ENCODE data around the gene LSAMP. TPM values are rescaled to one million over a fixed set of nuclear protein-coding genes. Genes with fewer than 3 reads are reported as not detected.

LSAMP gene
- total RNA-seq, 1 experiment from 2014 or later: 3.1 TPM

GRCh38 chr3:116367761-116368395 lies 77.4 kb downstream of the LSAMP start:
- Histone ChIP-seq H3K36me3 (ENCODE audit: control insufficient read depth, insufficient read depth, low read length) (no peaks in the 10 kb centered on the region), H3K27me3 (ENCODE audit: control insufficient read depth, insufficient read depth, low read length) (no peaks in the 10 kb centered on the region), H3K4me1 (ENCODE audit: control insufficient read depth, insufficient read depth, low read length) (no peaks in the 10 kb centered on the region), H3K9me3 (ENCODE audit: control insufficient read depth, insufficient read depth, low read depth, low read length) (no peaks in the 10 kb centered on the region), H3K4me3 (ENCODE audit: low read depth in 2 of 2, low read length in 2 of 2) (no peak overlapping the region), H3K27ac (ENCODE audit: low read length) (no peak overlapping the region)
- in situ Hi-C loops (cut with HindIII; ENCODE audit: low pct_unique_long_range_greater_than_20kb, low sequenced_read_pairs): no loop called here
- ChIA-PET POLR2A (no interaction called here), CTCF (interaction anchor here (0.6 kb wide), 1 partner anchor 650 kb away, joined by 3 read pairs; no protein-coding TSS in a partner anchor)
- intact Hi-C loops (cut with micrococcal nuclease; ENCODE audit: unreplicated experiment): no loop called here
- BruUV-seq (replicated peaks): no TSS peak
- ATAC-seq (no peak), DNase-seq (ENCODE audit: low read depth, low spot score) (no peak)
- TF ChIP-seq CTCF (IDR thresholded peaks at IDR 0.05): no peak
- TF ChIP-seq SIN3A (IDR thresholded peaks at IDR 0.05; ENCODE audit: borderline replicate concordance, insufficient read depth, low read depth, low read length): no peak
- no peak for TF ChIP-seq POLR2AphosphoS5 (IDR thresholded peaks at IDR 0.05; ENCODE audit: low read depth, low read length)
- TF ChIP-seq REST (IDR thresholded peaks at IDR 0.05; ENCODE audit: insufficient read depth in 1 of 2, low read depth in 2 of 2, low read length in 1 of 2): no peak
- TF ChIP-seq TCF7L2 (IDR thresholded peaks at IDR 0.05; ENCODE audit: low read depth, low read length): no peak

DNA sequence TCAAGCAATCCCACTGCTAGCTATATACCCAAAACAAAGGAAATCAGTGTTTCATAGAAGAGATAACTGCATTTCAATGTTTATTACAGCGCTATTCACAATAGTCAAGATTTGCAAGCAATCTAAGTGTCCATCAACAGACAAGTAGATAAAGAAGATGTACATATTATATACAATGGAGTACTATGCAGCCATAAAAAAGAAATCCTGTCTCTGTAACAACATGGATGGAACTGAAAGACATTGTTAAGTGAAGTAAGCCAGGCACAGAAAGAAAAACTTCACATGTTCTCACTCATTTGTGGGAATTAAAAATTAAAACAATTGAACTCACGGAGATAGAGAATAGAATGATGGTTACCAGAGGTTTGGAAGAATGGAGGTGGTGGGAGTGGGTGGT lies 89.2 kb downstream of the LSAMP start:
- DNase-seq (ENCODE audit: low read depth, low spot score): no peak
- no peak for ATAC-seq
- intact Hi-C loops (cut with micrococcal nuclease; ENCODE audit: unreplicated experiment) (no loop called here), in situ Hi-C loops (cut with HindIII; ENCODE audit: low pct_unique_long_range_greater_than_20kb, low sequenced_read_pairs) (no loop called here)
- no peaks in the 10 kb centered on the region for H3K9me3 ChIP-seq (ENCODE audit: control insufficient read depth, insufficient read depth, low read depth, low read length)
- H3K27ac ChIP-seq (ENCODE audit: low read length): no peak overlapping the region
- no peaks in the 10 kb centered on the region for H3K4me1 ChIP-seq (ENCODE audit: control insufficient read depth, insufficient read depth, low read length)
- H3K27me3 ChIP-seq (ENCODE audit: control insufficient read depth, insufficient read depth, low read length): no peaks in the 10 kb centered on the region
- ChIA-PET POLR2A (no interaction called here), CTCF (no interaction called here)
- BruUV-seq (replicated peaks): no TSS peak
- TF ChIP-seq CTCF (IDR thresholded peaks at IDR 0.05) (no peak), POLR2AphosphoS5 (IDR thresholded peaks at IDR 0.05; ENCODE audit: low read depth, low read length) (no peak), SIN3A (IDR thresholded peaks at IDR 0.05; ENCODE audit: borderline replicate concordance, insufficient read depth, low read depth, low read length) (no peak), TCF7L2 (IDR thresholded peaks at IDR 0.05; ENCODE audit: low read depth, low read length) (no peak), REST (IDR thresholded peaks at IDR 0.05; ENCODE audit: insufficient read depth in 1 of 2, low read depth in 2 of 2, low read length in 1 of 2) (no peak)
- no peak overlapping the region for H3K4me3 ChIP-seq (ENCODE audit: low read depth in 2 of 2, low read length in 2 of 2)
- H3K36me3 ChIP-seq (ENCODE audit: control insufficient read depth, insufficient read depth, low read length): no peaks in the 10 kb centered on the region
